ENCODE measurements around the gene CLIC1. TPM values are rescaled to one million over a fixed set of nuclear protein-coding genes. Genes with fewer than 3 reads are reported as not detected.

The CLIC1 gene
- polyA plus RNA-seq, 1 experiment, result 866 TPM

DNA sequence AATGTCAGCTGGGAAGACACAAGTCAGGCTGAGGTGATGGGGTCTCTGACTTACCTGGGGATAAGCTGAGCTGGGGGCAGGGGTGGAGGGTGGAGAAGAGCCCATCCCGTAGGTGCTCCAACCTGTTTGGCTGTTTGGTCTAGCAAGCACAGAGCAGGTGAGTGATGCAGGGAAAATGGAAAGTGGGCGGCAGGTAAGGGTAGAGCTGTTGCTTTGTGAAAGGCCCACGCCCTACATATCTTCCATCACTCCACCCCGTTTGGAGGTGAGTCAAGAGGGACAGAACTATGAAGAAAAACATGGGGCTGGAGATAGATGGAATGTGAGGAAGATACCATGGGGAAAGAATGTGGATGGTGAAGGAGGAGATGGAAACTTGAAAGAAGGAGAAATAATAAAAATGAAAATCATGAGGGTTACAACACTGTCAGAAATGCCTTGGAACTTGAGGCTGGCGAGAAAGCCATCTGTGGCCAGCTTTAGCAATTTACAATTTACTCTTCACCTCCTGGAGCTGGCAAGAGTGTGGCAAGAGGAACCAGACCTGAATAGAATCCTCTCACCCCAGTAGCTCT lies 16.0 kb downstream of the CLIC1 start:
- no peaks in the 10 kb centered on the region; the same call in 1 of the 2 replicates for H3K36me3 ChIP-seq (ENCODE audit: control insufficient read depth, insufficient read depth, low read length)
- TF ChIP-seq, protein P1, sequence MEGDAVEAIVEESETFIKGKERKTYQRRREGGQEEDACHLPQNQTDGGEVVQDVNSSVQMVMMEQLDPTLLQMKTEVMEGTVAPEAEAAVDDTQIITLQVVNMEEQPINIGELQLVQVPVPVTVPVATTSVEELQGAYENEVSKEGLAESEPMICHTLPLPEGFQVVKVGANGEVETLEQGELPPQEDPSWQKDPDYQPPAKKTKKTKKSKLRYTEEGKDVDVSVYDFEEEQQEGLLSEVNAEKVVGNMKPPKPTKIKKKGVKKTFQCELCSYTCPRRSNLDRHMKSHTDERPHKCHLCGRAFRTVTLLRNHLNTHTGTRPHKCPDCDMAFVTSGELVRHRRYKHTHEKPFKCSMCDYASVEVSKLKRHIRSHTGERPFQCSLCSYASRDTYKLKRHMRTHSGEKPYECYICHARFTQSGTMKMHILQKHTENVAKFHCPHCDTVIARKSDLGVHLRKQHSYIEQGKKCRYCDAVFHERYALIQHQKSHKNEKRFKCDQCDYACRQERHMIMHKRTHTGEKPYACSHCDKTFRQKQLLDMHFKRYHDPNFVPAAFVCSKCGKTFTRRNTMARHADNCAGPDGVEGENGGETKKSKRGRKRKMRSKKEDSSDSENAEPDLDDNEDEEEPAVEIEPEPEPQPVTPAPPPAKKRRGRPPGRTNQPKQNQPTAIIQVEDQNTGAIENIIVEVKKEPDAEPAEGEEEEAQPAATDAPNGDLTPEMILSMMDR (IDR thresholded peaks at IDR 0.05; ENCODE audit: insufficient read depth, low read depth, low read length), result no peak
- peaks cover 5% of the 10 kb centered on the region for H3K27me3 ChIP-seq (ENCODE audit: control insufficient read depth, insufficient read depth, low read length)
- H3K4me3 ChIP-seq (ENCODE audit: low read depth, low read length), result no peak overlapping the region
- DNase-seq (ENCODE audit: low read depth), result no peak
- ChIA-PET POLR2A (no interaction called here), CTCF (interaction anchor here (0.7 to 2.0 kb wide), 2 partner anchors 9 to 10 kb away, joined by 3 to 8 read pairs; partner anchors contain the start of gene DDAH2)

DNA sequence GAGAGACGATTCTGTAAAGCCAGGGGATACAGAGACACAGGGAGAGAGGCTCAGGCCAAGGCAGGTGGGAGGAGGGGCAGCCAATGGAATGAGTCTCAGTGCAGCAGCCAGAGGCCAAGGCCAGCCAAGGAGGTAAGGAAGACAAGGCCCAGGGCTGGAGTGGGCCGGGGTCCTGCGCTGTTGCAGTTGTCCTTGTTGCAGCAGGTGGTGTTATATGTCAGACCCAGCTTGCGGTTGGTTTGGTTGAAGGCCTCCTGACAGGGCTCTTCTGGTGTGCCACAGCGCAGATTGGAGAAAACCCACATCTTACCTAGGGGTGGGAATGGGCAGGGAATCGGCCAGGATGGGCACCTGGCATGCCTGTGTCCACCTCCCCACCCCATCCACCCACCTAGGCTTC lies 17.3 kb downstream of the CLIC1 start:
- ChIA-PET CTCF (no interaction called here), POLR2A (no interaction called here)
- no peak overlapping the region for H3K4me3 ChIP-seq (ENCODE audit: low read depth, low read length)
- DNase-seq (ENCODE audit: low read depth), result no peak
- peaks cover 5% of the 10 kb centered on the region for H3K27me3 ChIP-seq (ENCODE audit: control insufficient read depth, insufficient read depth, low read length)
- H3K36me3 ChIP-seq (ENCODE audit: control insufficient read depth, insufficient read depth, low read length), result no peaks in the 10 kb centered on the region
- TF ChIP-seq, protein P1 (IDR thresholded peaks at IDR 0.05; ENCODE audit: insufficient read depth, low read depth, low read length), result no peak

DNA sequence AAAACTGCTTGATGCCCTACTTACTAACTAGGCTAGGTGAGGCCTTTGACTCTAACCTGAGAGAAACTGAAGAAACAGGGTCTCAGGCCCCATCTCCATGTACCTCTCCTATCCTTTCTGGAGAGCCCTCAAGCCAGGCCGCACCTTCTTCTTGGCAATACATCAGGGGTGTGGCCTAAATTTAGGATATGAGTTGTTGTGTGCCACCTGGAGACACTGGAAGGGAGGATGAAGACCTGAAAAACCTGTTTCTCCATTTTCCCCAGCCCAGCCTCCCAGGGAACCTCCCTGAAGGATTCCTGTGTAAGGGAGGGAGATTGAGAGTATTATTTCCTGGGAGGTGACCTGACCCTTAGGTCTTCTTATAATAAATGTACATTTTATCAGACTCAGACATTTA lies 18.1 kb downstream of the CLIC1 start:
- CTCF ChIA-PET, result no interaction called here

DNA sequence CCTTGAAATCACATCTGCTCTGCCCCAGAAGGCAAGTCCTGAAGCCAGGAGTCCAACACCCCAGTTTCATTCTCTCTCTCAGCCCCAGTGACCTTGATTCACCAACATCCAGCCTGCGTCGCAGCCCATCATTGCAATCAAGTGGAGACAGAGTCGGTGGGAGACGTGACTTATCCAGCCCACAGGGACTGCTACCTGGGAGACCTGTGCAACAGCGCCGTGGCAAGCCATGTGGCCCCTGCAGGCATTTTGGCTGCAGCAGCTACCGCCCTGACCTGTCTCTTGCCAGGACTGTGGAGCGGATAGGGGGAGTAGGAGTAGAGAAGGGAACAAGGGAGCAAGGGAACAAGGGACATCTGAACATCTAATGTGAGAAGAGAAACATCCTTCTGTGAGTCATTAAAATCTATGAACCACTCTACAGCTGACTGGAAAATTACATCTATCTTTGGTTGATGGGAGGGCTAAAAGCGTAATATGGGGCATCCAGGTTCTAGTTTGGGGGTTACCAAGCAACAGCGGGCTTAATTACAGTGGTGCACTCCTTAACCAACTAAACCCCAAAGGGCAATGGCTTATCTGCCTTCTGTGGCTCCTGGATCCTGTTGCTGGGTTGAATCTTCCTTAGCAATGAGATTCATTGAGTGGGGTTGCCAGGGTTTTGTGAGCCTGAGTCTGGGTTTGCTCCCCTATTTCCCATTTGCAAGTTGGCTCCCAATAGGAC lies 18.7 kb downstream of the CLIC1 start:
- ChIA-PET CTCF (no interaction called here), POLR2A (no interaction called here)
- no peak for DNase-seq (ENCODE audit: low read depth)
- no peaks in the 10 kb centered on the region for H3K36me3 ChIP-seq (ENCODE audit: control insufficient read depth, insufficient read depth, low read length)
- no peak overlapping the region for H3K4me3 ChIP-seq (ENCODE audit: low read depth, low read length)
- H3K27me3 ChIP-seq (ENCODE audit: control insufficient read depth, insufficient read depth, low read length), result peaks cover 8% of the 10 kb centered on the region
- TF ChIP-seq, protein P1 (IDR thresholded peaks at IDR 0.05; ENCODE audit: insufficient read depth, low read depth, low read length), result no peak

More for the DNA sequence above, 18.1 kb downstream of the CLIC1 start:
- no peaks in the 10 kb centered on the region for H3K36me3 ChIP-seq (ENCODE audit: control insufficient read depth, insufficient read depth, low read length)
- DNase-seq (ENCODE audit: low read depth), result no peak
- H3K27me3 ChIP-seq (ENCODE audit: control insufficient read depth, insufficient read depth, low read length), result peaks cover 8% of the 10 kb centered on the region
- TF ChIP-seq, protein P1 (IDR thresholded peaks at IDR 0.05; ENCODE audit: insufficient read depth, low read depth, low read length), result no peak
- POLR2A ChIA-PET, result no interaction called here
- H3K4me3 ChIP-seq (ENCODE audit: low read depth, low read length), result no peak overlapping the region

DNA sequence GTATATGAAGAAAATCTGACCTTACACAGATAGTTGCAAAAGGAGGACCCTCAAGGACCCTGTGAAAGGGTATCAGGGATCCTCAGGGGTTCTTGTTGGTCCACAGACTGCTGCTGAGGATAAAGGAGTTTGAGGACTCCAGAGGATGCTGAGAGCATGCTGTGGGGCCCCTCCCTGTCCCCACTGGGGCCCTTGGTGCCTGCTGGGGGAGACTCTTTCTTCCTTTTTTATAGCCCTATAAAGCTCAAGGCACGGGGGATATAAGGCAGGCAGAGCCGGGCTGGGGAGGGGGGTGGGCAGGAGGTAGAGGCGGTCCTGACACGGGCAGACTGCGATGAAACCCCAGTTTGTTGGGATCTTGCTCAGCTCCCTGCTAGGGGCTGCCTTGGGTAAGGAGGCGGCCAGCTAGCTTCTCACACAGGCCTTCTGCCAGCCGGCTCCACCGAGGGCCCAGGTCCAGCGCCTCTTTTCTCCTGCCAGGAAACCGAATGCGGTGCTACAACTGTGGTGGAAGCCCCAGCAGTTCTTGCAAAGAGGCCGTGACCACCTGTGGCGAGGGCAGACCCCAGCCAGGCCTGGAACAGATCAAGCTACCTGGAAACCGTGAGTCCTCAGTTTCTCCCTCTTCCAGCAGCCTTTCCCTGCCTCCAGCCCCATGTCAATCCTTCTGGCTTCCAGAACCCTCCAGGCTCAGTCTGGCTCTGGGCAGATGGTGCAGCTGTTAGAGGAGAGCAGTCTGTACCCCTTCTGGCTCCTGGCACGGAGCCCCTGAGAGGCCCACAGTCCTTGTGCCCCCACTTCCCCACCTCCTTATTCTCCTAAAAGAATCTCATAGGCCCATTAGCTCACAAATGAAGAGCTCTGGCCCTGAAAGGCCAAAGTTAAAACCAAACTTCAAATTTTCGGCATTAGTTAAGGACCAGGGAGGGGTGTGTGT lies 21.0 kb downstream of the CLIC1 start, which contains the start of gene LY6G6D:
TSS of gene LY6G6D (plus strand) at position 327 of the 937 bp plus-strand sequence. CDS start at position 335, 8 bp downstream.
- POLR2A ChIA-PET, result no interaction called here
- CTCF ChIA-PET, result interaction anchor here (0.6 to 2.8 kb wide), 5 partner anchors 9 to 215 kb away, joined by 3 to 11 read pairs (median 4); no protein-coding TSS in a partner anchor
- Histone ChIP-seq H3K36me3 (ENCODE audit: control insufficient read depth, insufficient read depth, low read length) (no peaks in the 10 kb centered on the region), H3K4me3 (ENCODE audit: low read depth, low read length) (no peak within 1 kb of the TSS), H3K27me3 (ENCODE audit: control insufficient read depth, insufficient read depth, low read length) (peaks cover 8% of the 10 kb centered on the region)
- DNase-seq (ENCODE audit: low read depth), result no peak
- TF ChIP-seq, protein P1 (IDR thresholded peaks at IDR 0.05; ENCODE audit: insufficient read depth, low read depth, low read length), result no peak
